ENCODE results near the gene TSPAN15. TPM values are rescaled to one million over a fixed set of nuclear protein-coding genes. Genes with fewer than 3 reads are reported as not detected.

Gene TSPAN15
- total and polyA plus RNA-seq, 2 experiments from 2014 or later, result 6.6 to 10.1 TPM

GRCh38 chr10:69502589-69502988, 51.3 kb downstream of the TSPAN15 start:
- Histone ChIP-seq H3K4me3 (no peak overlapping the region), H3K9me2 (ENCODE audit: insufficient read depth) (no peaks in the 10 kb centered on the region), H2AFZ (no peak overlapping the region), H3K4me1 (ENCODE audit: insufficient read depth) (peaks cover 9% of the 10 kb centered on the region; the same call in 1 of the 2 replicates), H3K4me2 (no peak overlapping the region), H3K36me3 (ENCODE audit: insufficient read depth) (no peaks in the 10 kb centered on the region), H3F3A (replicated peaks; ENCODE audit: low read depth) (no peaks in the 10 kb centered on the region), H3K79me2 (replicated peaks; ENCODE audit: insufficient read depth) (no peaks in the 10 kb centered on the region), H4K20me1 (replicated peaks; ENCODE audit: insufficient read depth) (no peaks in the 10 kb centered on the region), H3K27me3 (ENCODE audit: insufficient read depth) (no peaks in the 10 kb centered on the region), H3K27ac (ENCODE audit: low read depth) (no peak overlapping the region)
- no peak for TF ChIP-seq ZNF331 (CRISPR knock-in tag; IDR thresholded peaks at IDR 0.05; ENCODE audit: low read depth)
- no peak for TF ChIP-seq NANOG (IDR thresholded peaks at IDR 0.05; ENCODE audit: borderline replicate concordance)
- TF ChIP-seq STAT1 (IDR thresholded peaks at IDR 0.05; ENCODE audit: unreplicated experiment), result no peak
- no peak for TF ChIP-seq JUNB (IDR thresholded peaks at IDR 0.05; ENCODE audit: unreplicated experiment)
- no peak for TF ChIP-seq POLR2AphosphoS5 (IDR thresholded peaks at IDR 0.05; ENCODE audit: low read depth)
- TF ChIP-seq ETS1 (IDR thresholded peaks at IDR 0.05), result no peak
- TF ChIP-seq ZNF114 (CRISPR knock-in tag; IDR thresholded peaks at IDR 0.05), result no peak
- no peak for TF ChIP-seq CREB1 (CRISPR knock-in tag; IDR thresholded peaks at IDR 0.05; ENCODE audit: low read depth)
- no peak for TF ChIP-seq ZNF462 (CRISPR knock-in tag; IDR thresholded peaks at IDR 0.05)
- no peak for TF ChIP-seq EZH2 (IDR thresholded peaks at IDR 0.05; ENCODE audit: low read depth, unreplicated experiment)
- TF ChIP-seq, protein P1, sequence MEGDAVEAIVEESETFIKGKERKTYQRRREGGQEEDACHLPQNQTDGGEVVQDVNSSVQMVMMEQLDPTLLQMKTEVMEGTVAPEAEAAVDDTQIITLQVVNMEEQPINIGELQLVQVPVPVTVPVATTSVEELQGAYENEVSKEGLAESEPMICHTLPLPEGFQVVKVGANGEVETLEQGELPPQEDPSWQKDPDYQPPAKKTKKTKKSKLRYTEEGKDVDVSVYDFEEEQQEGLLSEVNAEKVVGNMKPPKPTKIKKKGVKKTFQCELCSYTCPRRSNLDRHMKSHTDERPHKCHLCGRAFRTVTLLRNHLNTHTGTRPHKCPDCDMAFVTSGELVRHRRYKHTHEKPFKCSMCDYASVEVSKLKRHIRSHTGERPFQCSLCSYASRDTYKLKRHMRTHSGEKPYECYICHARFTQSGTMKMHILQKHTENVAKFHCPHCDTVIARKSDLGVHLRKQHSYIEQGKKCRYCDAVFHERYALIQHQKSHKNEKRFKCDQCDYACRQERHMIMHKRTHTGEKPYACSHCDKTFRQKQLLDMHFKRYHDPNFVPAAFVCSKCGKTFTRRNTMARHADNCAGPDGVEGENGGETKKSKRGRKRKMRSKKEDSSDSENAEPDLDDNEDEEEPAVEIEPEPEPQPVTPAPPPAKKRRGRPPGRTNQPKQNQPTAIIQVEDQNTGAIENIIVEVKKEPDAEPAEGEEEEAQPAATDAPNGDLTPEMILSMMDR (conservative IDR thresholded peaks at IDR 0.05; ENCODE audit: low read depth in 2 of 2), result no peak
- TF ChIP-seq, protein P2, sequence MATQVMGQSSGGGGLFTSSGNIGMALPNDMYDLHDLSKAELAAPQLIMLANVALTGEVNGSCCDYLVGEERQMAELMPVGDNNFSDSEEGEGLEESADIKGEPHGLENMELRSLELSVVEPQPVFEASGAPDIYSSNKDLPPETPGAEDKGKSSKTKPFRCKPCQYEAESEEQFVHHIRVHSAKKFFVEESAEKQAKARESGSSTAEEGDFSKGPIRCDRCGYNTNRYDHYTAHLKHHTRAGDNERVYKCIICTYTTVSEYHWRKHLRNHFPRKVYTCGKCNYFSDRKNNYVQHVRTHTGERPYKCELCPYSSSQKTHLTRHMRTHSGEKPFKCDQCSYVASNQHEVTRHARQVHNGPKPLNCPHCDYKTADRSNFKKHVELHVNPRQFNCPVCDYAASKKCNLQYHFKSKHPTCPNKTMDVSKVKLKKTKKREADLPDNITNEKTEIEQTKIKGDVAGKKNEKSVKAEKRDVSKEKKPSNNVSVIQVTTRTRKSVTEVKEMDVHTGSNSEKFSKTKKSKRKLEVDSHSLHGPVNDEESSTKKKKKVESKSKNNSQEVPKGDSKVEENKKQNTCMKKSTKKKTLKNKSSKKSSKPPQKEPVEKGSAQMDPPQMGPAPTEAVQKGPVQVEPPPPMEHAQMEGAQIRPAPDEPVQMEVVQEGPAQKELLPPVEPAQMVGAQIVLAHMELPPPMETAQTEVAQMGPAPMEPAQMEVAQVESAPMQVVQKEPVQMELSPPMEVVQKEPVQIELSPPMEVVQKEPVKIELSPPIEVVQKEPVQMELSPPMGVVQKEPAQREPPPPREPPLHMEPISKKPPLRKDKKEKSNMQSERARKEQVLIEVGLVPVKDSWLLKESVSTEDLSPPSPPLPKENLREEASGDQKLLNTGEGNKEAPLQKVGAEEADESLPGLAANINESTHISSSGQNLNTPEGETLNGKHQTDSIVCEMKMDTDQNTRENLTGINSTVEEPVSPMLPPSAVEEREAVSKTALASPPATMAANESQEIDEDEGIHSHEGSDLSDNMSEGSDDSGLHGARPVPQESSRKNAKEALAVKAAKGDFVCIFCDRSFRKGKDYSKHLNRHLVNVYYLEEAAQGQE (IDR thresholded peaks at IDR 0.05; ENCODE audit: unreplicated experiment), result no peak
- no peak for ATAC-seq
- H3K4me3 Mint-ChIP-seq, result no peak overlapping the region
- no peaks in the 10 kb centered on the region; the same call in 2 of the 3 replicates for H3K36me3 Mint-ChIP-seq (ENCODE audit: low read depth)
- H3K27me3 Mint-ChIP-seq (ENCODE audit: insufficient read depth, low read depth, poor library complexity), result peaks cover 7% of the 10 kb centered on the region
- no peaks in the 10 kb centered on the region for H3K9me3 Mint-ChIP-seq
- H3K27ac Mint-ChIP-seq, result no peak overlapping the region
- no peak for DNase-seq (ENCODE audit: low spot score)
- peaks cover 17% of the 10 kb centered on the region for H3K4me1 Mint-ChIP-seq

All from GM23338 (cell line).